H54 (cell line): Measurements from ENCODE around the gene EPN1.
"Not testable (repeated sequence)": the region's sequence is repeated elsewhere in the genome, so short reads cannot be mapped to it uniquely, and the experiment has no call there.

ENCODE experiments used
- DNase-seq: peaks from one replicate; pipeline ENCODE4 v3.0.0; 2011; ENCODE audit warnings: low spot score, mixed read lengths; ENCODE audit not compliant: insufficient read length
- FAIRE-seq: peaks from 3 replicates; lab custom pipeline; 2011; peaks lifted over from hg19 to GRCh38; lab: Jason Lieb, UNC
- POLR2A ChIP-seq: IDR thresholded peaks from 2 replicates; pipeline ENCODE4 v1.6.1; 2011; ENCODE audit warnings: low read depth, mild to moderate bottlenecking, low read length

Gene EPN1

DNA sequence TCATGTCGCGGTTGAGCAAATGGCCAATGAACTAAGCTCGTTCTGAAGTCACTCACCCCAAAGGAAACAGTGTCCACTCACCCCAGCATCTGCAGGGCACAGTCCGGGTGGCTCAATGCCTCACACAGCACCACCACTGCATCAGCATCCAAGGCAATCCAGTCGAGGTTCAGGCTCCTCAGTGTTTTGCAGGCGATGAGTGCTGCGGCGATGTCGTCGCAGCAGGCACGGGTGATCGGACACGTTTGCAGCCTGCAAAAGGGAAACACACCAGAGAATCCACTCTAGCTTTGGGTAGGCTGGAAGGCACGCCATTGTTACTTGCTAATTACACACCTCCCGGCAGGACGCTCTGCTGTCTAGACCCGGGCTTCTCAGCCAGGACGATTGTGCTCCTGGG is 36.7 kb downstream of the EPN1 start:
- no peak for DNase-seq
- FAIRE-seq: no peak
- TF ChIP-seq POLR2A: no peak

DNA sequence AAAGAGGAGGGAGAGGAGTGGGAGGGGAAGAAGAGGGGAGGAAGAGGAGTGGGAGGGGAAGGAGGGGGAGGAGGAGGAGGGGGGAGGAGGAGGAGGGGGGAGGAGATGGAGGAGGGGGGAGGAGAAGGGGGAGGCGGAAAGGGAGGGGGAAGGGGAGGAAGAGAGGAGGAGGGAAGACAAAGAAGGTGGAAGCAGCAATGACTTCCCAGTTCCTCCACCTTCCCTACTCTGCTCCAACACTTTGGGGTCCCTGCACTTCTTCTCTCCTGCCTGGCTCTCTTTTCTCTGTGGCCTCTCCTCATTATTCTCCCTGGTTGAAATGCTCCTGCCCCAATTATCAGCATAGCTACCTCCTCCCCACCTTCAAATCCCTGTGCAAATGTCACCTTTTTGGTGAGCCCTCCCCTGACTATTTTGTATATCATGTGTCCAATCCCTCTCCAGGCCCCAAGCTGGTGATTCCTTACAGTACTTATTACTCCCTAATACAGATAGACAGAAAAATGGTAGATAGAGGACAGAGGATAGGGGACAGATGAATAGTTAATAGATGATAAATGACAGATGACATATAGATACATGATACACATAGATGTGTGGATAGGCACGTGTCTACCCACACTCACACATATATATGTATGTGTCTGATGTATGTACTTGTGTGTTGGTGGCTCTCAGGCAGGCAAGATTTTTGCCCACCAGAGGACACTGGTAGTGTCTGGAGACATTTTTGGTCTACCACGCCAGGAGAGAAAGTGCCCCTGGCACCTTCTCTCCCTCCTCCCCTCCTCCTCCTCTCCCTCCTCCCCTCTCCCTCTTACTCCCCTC is 38.0 kb downstream of the EPN1 start:
- DNase-seq (no peak), FAIRE-seq (no peak)
- TF ChIP-seq POLR2A: no peak

DNA sequence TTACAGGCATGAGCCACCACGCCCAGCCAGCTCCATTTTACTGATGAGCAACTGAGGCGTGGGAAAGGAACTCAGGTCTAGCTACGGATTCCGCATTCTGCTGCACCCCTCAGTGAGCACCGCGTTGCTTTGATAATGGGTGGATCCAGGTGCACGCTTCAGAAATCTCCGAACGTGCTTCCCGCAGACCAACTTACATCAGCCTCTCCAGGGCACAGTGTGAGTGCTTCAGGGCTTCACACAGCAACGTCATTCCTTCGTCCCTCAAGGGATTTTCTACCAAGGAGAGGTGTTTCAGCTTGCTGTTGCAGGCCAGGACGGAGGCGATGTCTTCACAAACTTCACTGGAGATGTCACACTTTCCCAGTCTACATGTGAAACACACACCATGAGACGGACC is 41.5 kb downstream of the EPN1 start:
- TF ChIP-seq POLR2A: no peak
- FAIRE-seq (no peak), DNase-seq (no peak)

DNA sequence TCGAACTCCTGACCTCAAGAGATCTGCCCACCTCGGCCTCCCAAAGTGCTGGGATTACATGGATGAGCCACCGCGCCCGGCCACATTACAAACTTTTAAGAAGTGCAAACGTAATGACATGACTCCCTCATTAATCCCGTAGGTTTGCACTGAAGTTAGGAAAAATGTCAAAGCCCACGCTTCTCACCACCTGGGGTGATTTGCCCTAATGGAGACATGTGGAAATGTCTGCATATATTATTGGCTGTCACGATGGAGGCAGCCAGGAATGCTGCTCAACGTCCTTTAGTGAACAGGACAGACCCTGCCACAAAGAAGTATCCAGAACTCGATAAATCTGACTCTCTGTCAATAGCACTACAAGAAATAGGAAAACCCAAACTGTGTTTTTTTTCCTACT is 42.2 kb downstream of the EPN1 start:
- DNase-seq: no peak

DNA sequence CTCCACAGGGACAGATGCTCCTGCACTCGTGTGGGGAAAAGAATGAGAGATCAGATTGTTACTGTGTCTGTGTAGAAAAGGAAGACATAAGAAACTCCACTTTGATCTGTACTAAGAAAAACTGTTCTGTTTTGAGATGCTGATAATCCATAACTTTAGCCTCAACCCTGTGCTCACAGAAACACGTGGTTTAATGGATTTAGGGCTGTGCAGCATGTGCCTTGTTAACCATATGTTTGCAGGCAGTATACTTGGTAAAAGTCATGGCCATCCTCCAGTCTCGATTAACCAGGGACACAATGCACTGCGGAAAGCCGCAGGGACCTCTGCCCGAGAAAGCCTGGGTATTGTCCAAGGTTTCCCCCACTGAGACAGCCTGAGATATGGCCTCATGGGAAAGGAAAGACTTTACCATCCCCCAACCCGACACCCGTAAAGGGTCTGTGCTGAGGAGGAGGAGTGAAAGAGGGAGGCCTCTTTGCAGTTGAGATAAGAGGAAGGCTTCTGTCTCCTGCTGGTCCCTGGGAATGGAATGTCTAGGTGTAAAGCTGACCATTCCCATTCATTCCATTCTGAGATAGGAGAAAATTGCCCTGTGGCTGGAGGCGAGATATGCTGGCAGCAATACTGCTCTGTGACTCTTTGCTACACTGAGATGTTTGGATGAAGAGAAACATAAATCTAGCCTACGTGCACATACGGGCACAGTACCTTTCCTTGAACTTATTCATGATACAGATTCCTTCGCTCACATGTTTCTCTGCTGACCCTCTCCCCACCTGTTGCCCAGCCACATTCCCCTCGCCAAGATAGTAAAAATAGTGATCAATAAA is 43.1 kb downstream of the EPN1 start:
- FAIRE-seq, DNase-seq: not testable (repeated sequence)

More for the DNA sequence above, 42.2 kb downstream of the EPN1 start:
- no peak for FAIRE-seq
- no peak for TF ChIP-seq POLR2A

DNA sequence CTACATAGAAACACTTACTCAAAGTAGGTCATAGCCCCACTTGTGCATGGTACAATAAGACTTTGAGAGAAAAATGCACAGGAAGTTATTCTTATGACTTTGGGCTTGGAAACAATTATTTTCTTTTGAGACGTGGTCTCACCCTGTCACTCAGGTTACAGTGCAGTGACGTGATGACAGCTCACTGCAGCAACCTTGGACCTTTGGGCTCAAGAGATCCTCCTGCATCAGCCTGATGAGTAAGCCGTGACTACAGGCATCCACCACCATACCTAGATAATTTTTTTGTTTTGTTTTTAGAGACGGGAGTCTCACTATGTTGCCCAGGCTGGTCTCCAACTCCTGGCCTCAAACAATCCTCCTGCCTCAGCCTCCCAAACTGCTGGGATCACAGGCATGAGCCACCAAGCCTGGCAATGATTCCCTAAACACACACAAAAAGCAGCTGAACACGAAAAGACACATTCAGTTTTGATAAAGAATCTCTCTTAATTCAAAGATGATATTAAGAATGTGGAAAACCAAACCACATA is 45.3 kb downstream of the EPN1 start:
- DNase-seq (no peak), FAIRE-seq (no peak)
- no peak for TF ChIP-seq POLR2A

DNA sequence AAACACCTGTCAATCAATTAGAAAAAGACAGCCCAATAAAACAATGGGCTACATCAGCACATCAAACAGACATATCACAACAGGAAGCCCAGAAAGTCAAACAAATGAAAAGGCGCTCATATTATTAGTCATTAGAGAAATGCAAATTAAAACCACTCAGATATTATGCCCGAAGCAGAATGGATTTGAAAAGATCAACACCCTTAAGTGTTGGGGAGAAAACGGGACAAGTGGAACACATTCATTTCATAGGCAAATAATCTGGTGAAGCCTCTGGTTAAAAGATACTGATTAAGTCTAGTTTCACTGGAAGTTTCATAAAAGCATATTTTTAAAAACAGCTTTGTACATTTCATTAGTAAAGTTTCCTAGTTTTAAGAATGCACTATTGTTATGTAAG is 45.8 kb downstream of the EPN1 start:
- no peak for TF ChIP-seq POLR2A
- DNase-seq: no peak
- FAIRE-seq: no peak

DNA sequence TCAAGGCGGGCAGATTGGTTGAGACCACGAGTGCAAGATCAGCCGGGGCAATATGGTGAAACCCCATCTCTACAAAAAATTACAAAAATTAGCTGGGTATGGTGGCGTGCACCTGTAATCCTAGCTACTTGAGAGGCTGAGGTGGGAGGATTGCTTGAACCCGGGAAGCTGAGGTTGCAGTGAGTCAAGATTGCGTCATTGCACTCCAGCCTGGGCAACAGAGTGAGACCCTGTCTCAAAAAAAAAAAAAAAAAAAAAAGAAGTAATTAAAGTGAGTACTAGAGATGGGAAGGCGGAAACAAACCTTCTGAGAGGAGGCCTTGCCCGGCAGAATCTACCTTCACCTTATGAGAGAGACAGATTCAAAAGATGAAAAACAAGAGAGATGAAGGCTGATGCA is 48.5 kb downstream of the EPN1 start:
- no peak for FAIRE-seq
- no peak for TF ChIP-seq POLR2A
- no peak for DNase-seq

DNA sequence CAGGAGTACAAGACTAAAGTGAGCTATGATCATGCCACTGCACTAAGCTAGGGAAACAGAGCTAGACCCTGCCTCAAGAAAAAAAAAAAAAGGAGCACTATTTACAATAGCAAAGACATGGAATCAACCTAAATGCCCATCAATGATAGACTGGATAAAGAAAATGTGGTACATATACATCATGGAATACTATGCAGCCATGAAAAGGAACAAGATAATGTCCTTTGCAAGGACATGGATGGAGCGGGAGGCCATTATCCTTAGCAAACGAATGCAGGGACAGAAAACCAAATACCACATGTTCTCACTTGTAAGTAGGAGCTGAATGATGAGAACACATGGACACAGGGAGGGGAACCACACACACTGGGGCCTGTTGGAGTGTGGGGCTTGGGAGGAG is 55.4 kb downstream of the EPN1 start:
- not testable (repeated sequence) for DNase-seq, FAIRE-seq

DNA sequence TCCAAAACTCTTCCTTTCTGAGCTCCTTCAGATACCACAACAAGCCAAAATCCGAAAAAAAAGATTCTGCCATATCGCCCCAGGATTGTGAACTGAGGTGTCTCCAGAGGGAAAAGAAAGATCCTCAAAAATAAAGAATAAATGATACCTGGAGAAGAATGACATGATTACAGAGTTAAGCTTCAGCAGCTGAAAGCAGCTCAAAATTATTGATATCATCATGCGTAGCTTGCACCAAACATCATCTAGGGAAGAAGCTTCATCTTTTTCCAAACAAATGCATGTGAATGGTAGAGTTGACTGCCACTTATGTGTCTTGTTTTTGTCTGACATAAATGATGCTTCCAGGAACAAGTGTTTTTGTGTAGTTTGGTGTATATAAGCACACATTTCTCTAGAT is 63.3 kb downstream of the EPN1 start, which contains the start of gene NLRP9:
Gene NLRP9 (minus strand): TSS at position 101 of the 400 bp plus-strand sequence. CDS start 28 bp downstream, at position 73.
- TF ChIP-seq POLR2A: no peak
- no peak for FAIRE-seq

DNA sequence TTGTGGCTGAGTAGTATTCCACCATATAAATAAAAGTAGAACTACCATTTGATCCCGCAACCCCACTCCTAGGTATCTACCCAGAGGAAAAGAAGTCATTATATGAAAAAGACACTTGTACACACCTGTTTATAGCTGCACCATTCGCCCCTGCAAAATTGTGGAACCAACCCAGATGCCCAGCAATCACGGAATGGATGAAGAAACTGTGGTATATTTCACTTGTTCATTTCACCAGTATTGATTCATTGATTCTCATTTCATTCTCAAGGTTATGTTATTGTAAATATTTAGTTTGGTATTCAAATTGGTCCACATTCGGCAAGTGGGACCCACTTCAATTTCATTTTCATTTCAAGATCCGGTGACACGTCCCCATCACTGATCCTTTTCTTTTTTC is 75.7 kb downstream of the EPN1 start:
- no peak for TF ChIP-seq POLR2A
- FAIRE-seq: no peak
- DNase-seq: no peak

More for the DNA sequence above, 63.3 kb downstream of the EPN1 start, which contains the start of gene NLRP9:
- DNase-seq: no peak

DNA sequence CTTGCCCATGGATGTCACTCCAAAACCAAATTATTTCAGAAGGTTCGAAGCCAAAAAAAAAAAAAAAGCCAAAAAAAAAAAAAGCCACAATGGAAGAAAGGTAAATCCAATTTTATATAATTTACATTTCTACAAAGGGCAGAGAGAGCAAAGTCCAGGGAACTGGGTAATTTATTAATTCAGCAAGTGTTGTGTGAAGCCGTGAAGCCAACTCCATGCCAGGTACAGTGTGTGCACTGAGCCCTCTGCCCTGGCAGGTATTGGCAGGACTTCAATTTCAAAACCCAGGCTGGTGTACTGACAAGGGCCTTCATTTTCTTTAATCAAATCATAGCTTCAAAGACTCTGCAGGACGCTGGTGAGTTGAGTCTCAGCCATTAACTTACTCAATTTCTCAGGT is 78.4 kb downstream of the EPN1 start:
- FAIRE-seq: no peak

DNA sequence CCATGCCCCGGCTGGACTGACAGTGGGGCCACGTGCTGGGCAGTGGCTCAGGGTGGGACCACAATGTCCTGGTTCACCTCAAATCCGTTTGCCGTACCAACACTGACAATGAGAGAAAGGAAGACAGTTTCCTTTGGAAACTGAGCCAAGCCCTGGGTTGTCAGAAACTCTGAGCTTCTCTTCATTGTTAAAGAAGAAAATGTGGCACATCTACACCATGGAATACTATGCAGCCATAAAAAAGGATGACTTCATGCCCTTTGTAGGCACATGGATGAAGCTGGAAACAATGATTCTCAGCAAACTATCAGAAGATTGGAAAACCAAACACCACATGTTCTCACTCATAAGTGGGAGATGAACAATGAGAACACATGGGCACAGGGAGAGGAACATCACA is 81.8 kb downstream of the EPN1 start:
- not testable (repeated sequence) for DNase-seq, FAIRE-seq

More for the DNA sequence above, 78.4 kb downstream of the EPN1 start:
- no peak for TF ChIP-seq POLR2A
- no peak for DNase-seq

DNA sequence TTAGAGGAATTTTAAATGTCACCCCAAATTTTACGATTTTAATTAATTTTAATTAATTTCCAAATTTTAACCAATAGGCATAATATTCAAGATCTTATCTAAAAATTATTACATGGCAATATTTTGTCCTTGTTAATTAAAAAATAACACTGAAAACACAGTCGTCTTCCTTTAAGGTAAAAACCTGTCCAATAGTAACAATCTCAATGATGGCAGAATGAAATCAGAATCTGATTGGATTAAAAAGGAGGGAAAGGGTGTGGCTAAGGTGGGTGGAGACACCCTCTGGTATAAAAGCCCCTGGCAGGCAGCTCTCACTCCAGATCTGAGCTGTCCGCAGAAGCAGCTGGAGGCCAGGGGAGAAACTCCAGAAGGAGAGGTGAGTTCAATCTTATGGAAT is 83.8 kb downstream of the EPN1 start, which contains the start of gene RFPL4A:
Gene RFPL4A (plus strand): TSS at position 301 of the 400 bp plus-strand sequence. CDS start 2,704 bp downstream, outside the sequence.
- not testable (repeated sequence) for DNase-seq, FAIRE-seq
